Adrenal gland (tissue), 12 donors: Measurements from ENCODE around the gene PPP1R7. TPM values are rescaled to one million over a fixed set of nuclear protein-coding genes. Genes with fewer than 3 reads are reported as not detected.

Experiments
- DNase-seq, 7 donors: peaks; one replicate each; pipeline ENCODE4 v3.0.0-alpha.2; 2019 to 2020
- H3K27ac ChIP-seq, 5 donors: fragments of 200-600 bp; sonication (generic) in 4 of 5; 1 replicate in 3 of 5; 2 replicates in 2 of 5; pipeline versions ENCODE4 v1.5.1 to v1.8.0; 2016 to 2020; ENCODE audit warnings: mild to moderate bottlenecking in 1 of 5
- H3K27me3 ChIP-seq: fragments of 200-600 bp; 2 replicates; pipeline ENCODE4 v1.8.0; 2021
- H3K36me3 ChIP-seq, 2 donors: fragments of 200-600 bp; replicated peaks in 1 of 2; 1 replicate in 1 of 2; 2 replicates in 1 of 2; pipeline versions ENCODE4 v1.5.1 to v1.8.0; 2018 to 2022
- H3K4me1 ChIP-seq, 2 donors: fragments of 200-600 bp; replicated peaks in 1 of 2; 1 replicate in 1 of 2; 2 replicates in 1 of 2; pipeline versions ENCODE4 v1.5.1 to v1.8.0; 2018 to 2021
- H3K4me3 ChIP-seq, 4 donors: fragments of 200-600 bp; sonication (generic) in 3 of 4; one replicate each; pipeline ENCODE4 v1.5.1; 2016 to 2018
- H3K9me3 ChIP-seq, 3 donors: fragments of 200-600 bp; sonication (generic) in 1 of 3; replicated peaks in 1 of 3; 1 replicate in 2 of 3; 2 replicates in 1 of 3; pipeline versions ENCODE4 v1.5.1 to v1.8.0; 2016 to 2021
- CTCF ChIP-seq, 6 experiments: fragments of 450-650 bp in 4 of 6; fragments of 200-600 bp in 2 of 6; sonication (generic) in 1 of 6; IDR thresholded peaks; 1 replicate in 5 of 6; 2 replicates in 1 of 6; pipeline versions ENCODE4 v1.5.1 to v1.8.0; 2016 to 2021; ENCODE audit warnings: antibody characterized with exemption in 6 of 6, mild to moderate bottlenecking in 2 of 6, moderate library complexity in 1 of 6
- POLR2A ChIP-seq, 2 donors: fragments of 450-650 bp; IDR thresholded peaks; one replicate each; pipeline ENCODE4 v1.6.1; 2017; ENCODE audit warnings: antibody characterized with exemption in 2 of 2, mild to moderate bottlenecking in 2 of 2, moderate library complexity in 1 of 2
- WGBS, 4 donors: extraction: QIAGEN DNeasy Blood & Tissue Kit in 2 of 4; methylation state at CpG; one replicate each; pipeline versions ENCODE4 v1.1.5 to v1.1.7; 2013 to 2017; 5-methylcytosine and 5-hydroxymethylcytosine counted together
- intact Hi-C, 2 donors: fragments of 100-400 bp; cut with DNase I; formaldehyde crosslinking; loops; one replicate each; pipeline versions ENCODE4 v1.14.1 to v1.15.0; 2022 to 2023
- polyA plus RNA-seq, 3 donors: library from polyadenylated mRNA; stranded (reverse); fragments of 200-250 nt in 2 of 3; fragments of 350-450 nt in 1 of 3; fragmentation: Illumina TruSeq in 1 of 3; extraction: RNeasy Lipid Tissue Mini Kit (QIAGEN cat#74804) in 1 of 3; gene quantifications; one replicate each; pipeline ENCODE4 v1.2.3, GENCODE V29; 2013 to 2014
- total RNA-seq, 9 donors: library from RNA; depleted of rRNA in 4 of 9; stranded (reverse); fragments of >200 nt in 4 of 9; fragments of 120-200 nt in 1 of 9; fragmentation: NEBNext Ultra II Directional in 1 of 9; extraction: Animal tissue kit (Norgen Biotek cat#: 25700) in 1 of 9; gene quantifications; one replicate each; pipeline versions ENCODE4 v1.1.0 to v1.2.4, GENCODE V29; 2013 to 2023
- donor health status: healthy with polysubstance abuse.
- donor health status: Bipolar disorder and iron deficiency.
- donor health status: DM: yes; HTN: yes; CAD: no.
- donor health status: DM: no; HTN: no; CAD: no.
- donor health status: DM: no; HTN: no; CAD: no.
- donor health status: DM: yes; HTN: yes; CAD: no.

PPP1R7 gene
- total and polyA plus RNA-seq, 12 donors = 26.2 to 128 (median 63.1) TPM

GRCh38 chr2:241148891-241149674, 1.2 kb upstream of the PPP1R7 start, which contains the start of gene PASK:
PASK (minus strand) TSS chr2:241149472; CDS start chr2:241143032, 6,440 bp downstream.
- H3K27ac ChIP-seq = peak within 1 kb of the TSS in 4 of 5 donors; percentile 37 to 72 (median 53)
- H3K4me3 ChIP-seq = peak within 1 kb of the TSS; percentile 34 to 95 (median 74)
- no peaks in the 10 kb centered on the region for H3K36me3 ChIP-seq
- no peaks in the 10 kb centered on the region for H3K27me3 ChIP-seq
- peak; percentile 92 to 98 (median 96) for DNase-seq
- TF ChIP-seq POLR2A (IDR thresholded peaks at IDR 0.05) (no peak), CTCF (IDR thresholded peaks at IDR 0.05) (no peak)
- H3K9me3 ChIP-seq = no peaks in the 10 kb centered on the region
- H3K4me1 ChIP-seq = peaks cover 7 to 22% of the 10 kb centered on the region in 2 donors
- WGBS, 4 donors = 0 to 1% (median 0%) methylated on average over 15 to 88 of the region's 88 CpGs
- intact Hi-C loops = no loop called here

- no peak for TF ChIP-seq POLR2A (IDR thresholded peaks at IDR 0.05)
- no peak for TF ChIP-seq CTCF (IDR thresholded peaks at IDR 0.05)
- Histone ChIP-seq H3K4me3 (peak overlapping the region; percentile 34 to 81 (median 54)), H3K27me3 (no peaks in the 10 kb centered on the region), H3K27ac (peak overlapping the region in 2 of 5 donors; percentile 37 to 44), H3K9me3 (no peaks in the 10 kb centered on the region), H3K4me1 (peaks cover 7 to 22% of the 10 kb centered on the region in 2 donors), H3K36me3 (no peaks in the 10 kb centered on the region)
- DNase-seq = no peak
- intact Hi-C loops = no loop called here
- 0% methylated on average over 10 to 23 of the region's 23 CpGs; no CpG with 5 or more reads in 1 of the 4 donors for WGBS, 4 donors
These were observed 667 bp upstream of the PPP1R7 start for GRCh38 chr2:241149675-241149924.

- Histone ChIP-seq H3K36me3 (peaks cover 0 to 5% of the 10 kb centered on the region in 2 donors), H3K27ac (peak overlapping the region in 4 of 5 donors; percentile 50 to 74 (median 64)), H3K27me3 (no peaks in the 10 kb centered on the region), H3K4me3 (peak overlapping the region; percentile 10 to 95 (median 74)), H3K9me3 (no peaks in the 10 kb centered on the region), H3K4me1 (peaks cover 7 to 22% of the 10 kb centered on the region in 2 donors)
- WGBS, 4 donors = 9 to 25% (median 16%) methylated on average over 16 to 37 of the region's 37 CpGs
- intact Hi-C loops = no loop called here
- peak in 1 of 7 donors; percentile 34 for DNase-seq
- TF ChIP-seq CTCF (IDR thresholded peaks at IDR 0.05) (peak in 1 of 6 experiments; percentile 5), POLR2A (IDR thresholded peaks at IDR 0.05) (no peak)
These were observed 628 bp downstream of the PPP1R7 start for GRCh38 chr2:241150660-241151530.
